ENCODE measurements around the gene ASB12. TPM values are rescaled to one million over a fixed set of nuclear protein-coding genes. Genes with fewer than 3 reads are reported as not detected.

Gene ASB12
- polyA plus RNA-seq, 1 of the 3 experiments (the other 2 are of a cell fraction) = 0.03 TPM

GRCh38 chrX:64186974-64187761 lies 43.2 kb downstream of the ASB12 start:
- Histone ChIP-seq H3K27me3 (ENCODE audit: insufficient read depth) (no peaks in the 10 kb centered on the region), H3K36me3 (replicated peaks in 1 of 2; ENCODE audit: control insufficient read depth in 1 of 2, insufficient read depth in 2 of 2, low read length in 1 of 2) (no peaks in the 10 kb centered on the region), H3K27ac (ENCODE audit: low read depth in 2 of 2, low read length in 1 of 2) (no peak overlapping the region), H3F3A (replicated peaks; ENCODE audit: insufficient read depth) (no peaks in the 10 kb centered on the region), H3K9me2 (no peaks in the 10 kb centered on the region), H3K9me3 (no peaks in the 10 kb centered on the region), H2AFZ (ENCODE audit: low read depth) (no peak overlapping the region), H3K9ac (no peak overlapping the region), H3K4me1 (ENCODE audit: control insufficient read depth in 1 of 2, insufficient read depth in 2 of 2, low read depth in 1 of 2, low read length in 1 of 2) (no peaks in the 10 kb centered on the region; a peak in 1 of 4 replicates), H3K79me2 (ENCODE audit: insufficient read depth) (no peaks in the 10 kb centered on the region), H4K20me1 (ENCODE audit: insufficient read depth) (no peaks in the 10 kb centered on the region), H3K4me2 (no peak overlapping the region), H3K4me3 (ENCODE audit: low read depth in 2 of 2, low read length in 1 of 2) (no peak overlapping the region)
- DNase-seq = no peak
- WGBS (ENCODE audit: low lambda C conversion rate) = 40% methylated on average over 1 of the region's 1 CpG
- no peak for TF ChIP-seq GATA2 (CRISPR knock-in tag; IDR thresholded peaks at IDR 0.05)
- TF ChIP-seq, protein P1, sequence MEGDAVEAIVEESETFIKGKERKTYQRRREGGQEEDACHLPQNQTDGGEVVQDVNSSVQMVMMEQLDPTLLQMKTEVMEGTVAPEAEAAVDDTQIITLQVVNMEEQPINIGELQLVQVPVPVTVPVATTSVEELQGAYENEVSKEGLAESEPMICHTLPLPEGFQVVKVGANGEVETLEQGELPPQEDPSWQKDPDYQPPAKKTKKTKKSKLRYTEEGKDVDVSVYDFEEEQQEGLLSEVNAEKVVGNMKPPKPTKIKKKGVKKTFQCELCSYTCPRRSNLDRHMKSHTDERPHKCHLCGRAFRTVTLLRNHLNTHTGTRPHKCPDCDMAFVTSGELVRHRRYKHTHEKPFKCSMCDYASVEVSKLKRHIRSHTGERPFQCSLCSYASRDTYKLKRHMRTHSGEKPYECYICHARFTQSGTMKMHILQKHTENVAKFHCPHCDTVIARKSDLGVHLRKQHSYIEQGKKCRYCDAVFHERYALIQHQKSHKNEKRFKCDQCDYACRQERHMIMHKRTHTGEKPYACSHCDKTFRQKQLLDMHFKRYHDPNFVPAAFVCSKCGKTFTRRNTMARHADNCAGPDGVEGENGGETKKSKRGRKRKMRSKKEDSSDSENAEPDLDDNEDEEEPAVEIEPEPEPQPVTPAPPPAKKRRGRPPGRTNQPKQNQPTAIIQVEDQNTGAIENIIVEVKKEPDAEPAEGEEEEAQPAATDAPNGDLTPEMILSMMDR (IDR thresholded peaks at IDR 0.05) = no peak
- no peak for TF ChIP-seq PBX3 (IDR thresholded peaks at IDR 0.05)
- no peak for TF ChIP-seq RXRA (IDR thresholded peaks at IDR 0.05; ENCODE audit: borderline replicate concordance, low read depth)
- TF ChIP-seq USF2 (IDR thresholded peaks at IDR 0.05; ENCODE audit: borderline replicate concordance, low read depth, low read length) = no peak
- TF ChIP-seq SIN3A (IDR thresholded peaks at IDR 0.05; ENCODE audit: borderline replicate concordance, low read depth, low read length) = no peak
- no peak for TF ChIP-seq RFX5 (IDR thresholded peaks at IDR 0.05; ENCODE audit: low read length)
- TF ChIP-seq GABPA (IDR thresholded peaks at IDR 0.05; ENCODE audit: low read depth) = no peak
- ChIA-PET POLR2A (no interaction called here), CTCF (no interaction called here)

- WGBS (ENCODE audit: low lambda C conversion rate) = 46% methylated on average over 2 of the region's 2 CpGs
- no peak overlapping the region for H2AFZ ChIP-seq (ENCODE audit: low read depth)
- no peaks in the 10 kb centered on the region; a peak in 1 of 4 replicates for H3K4me1 ChIP-seq (ENCODE audit: control insufficient read depth in 1 of 2, insufficient read depth in 2 of 2, low read depth in 1 of 2, low read length in 1 of 2)
- POLR2A ChIA-PET = no interaction called here
- H3K36me3 ChIP-seq (replicated peaks in 1 of 2; ENCODE audit: control insufficient read depth in 1 of 2, insufficient read depth in 2 of 2, low read length in 1 of 2) = no peaks in the 10 kb centered on the region
- CTCF ChIA-PET = no interaction called here
- no peak for DNase-seq
- H4K20me1 ChIP-seq (ENCODE audit: insufficient read depth) = no peaks in the 10 kb centered on the region
- H3K27me3 ChIP-seq (ENCODE audit: insufficient read depth) = no peaks in the 10 kb centered on the region
- no peaks in the 10 kb centered on the region for H3K79me2 ChIP-seq (ENCODE audit: insufficient read depth)
- H3K4me3 ChIP-seq (ENCODE audit: low read depth in 2 of 2, low read length in 1 of 2) = no peak overlapping the region
- no peaks in the 10 kb centered on the region for H3K9me3 ChIP-seq
- H3K9me2 ChIP-seq = no peaks in the 10 kb centered on the region
- no peaks in the 10 kb centered on the region for H3F3A ChIP-seq (replicated peaks; ENCODE audit: insufficient read depth)
- H3K9ac ChIP-seq = no peak overlapping the region
- TF ChIP-seq POLR2AphosphoS5 (IDR thresholded peaks at IDR 0.05; ENCODE audit: low read depth, low read length) (no peak), TEAD4 (IDR thresholded peaks at IDR 0.05; ENCODE audit: borderline replicate concordance, insufficient read depth) (no peak), GATA2 (CRISPR knock-in tag; IDR thresholded peaks at IDR 0.05) (no peak), MEF2A (IDR thresholded peaks at IDR 0.05; ENCODE audit: borderline replicate concordance, low read depth) (no peak), FOXM1 (IDR thresholded peaks at IDR 0.05; ENCODE audit: low read depth) (no peak), MAX (IDR thresholded peaks at IDR 0.05; ENCODE audit: low read depth) (no peak)
- TF ChIP-seq, protein P2, sequence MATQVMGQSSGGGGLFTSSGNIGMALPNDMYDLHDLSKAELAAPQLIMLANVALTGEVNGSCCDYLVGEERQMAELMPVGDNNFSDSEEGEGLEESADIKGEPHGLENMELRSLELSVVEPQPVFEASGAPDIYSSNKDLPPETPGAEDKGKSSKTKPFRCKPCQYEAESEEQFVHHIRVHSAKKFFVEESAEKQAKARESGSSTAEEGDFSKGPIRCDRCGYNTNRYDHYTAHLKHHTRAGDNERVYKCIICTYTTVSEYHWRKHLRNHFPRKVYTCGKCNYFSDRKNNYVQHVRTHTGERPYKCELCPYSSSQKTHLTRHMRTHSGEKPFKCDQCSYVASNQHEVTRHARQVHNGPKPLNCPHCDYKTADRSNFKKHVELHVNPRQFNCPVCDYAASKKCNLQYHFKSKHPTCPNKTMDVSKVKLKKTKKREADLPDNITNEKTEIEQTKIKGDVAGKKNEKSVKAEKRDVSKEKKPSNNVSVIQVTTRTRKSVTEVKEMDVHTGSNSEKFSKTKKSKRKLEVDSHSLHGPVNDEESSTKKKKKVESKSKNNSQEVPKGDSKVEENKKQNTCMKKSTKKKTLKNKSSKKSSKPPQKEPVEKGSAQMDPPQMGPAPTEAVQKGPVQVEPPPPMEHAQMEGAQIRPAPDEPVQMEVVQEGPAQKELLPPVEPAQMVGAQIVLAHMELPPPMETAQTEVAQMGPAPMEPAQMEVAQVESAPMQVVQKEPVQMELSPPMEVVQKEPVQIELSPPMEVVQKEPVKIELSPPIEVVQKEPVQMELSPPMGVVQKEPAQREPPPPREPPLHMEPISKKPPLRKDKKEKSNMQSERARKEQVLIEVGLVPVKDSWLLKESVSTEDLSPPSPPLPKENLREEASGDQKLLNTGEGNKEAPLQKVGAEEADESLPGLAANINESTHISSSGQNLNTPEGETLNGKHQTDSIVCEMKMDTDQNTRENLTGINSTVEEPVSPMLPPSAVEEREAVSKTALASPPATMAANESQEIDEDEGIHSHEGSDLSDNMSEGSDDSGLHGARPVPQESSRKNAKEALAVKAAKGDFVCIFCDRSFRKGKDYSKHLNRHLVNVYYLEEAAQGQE (IDR thresholded peaks at IDR 0.05; ENCODE audit: low read depth, low read length) = no peak
- no peak overlapping the region for H3K4me2 ChIP-seq
- H3K27ac ChIP-seq (ENCODE audit: low read depth in 2 of 2, low read length in 1 of 2) = no peak overlapping the region
Observed at GRCh38 chrX:64184396-64184795, 46.0 kb downstream of the ASB12 start.
